GM18520 (cell line): ENCODE measurements around the gene RPAP3.
"Not testable (repeated sequence)": the region's sequence is repeated elsewhere in the genome, so short reads cannot be mapped to it uniquely, and the experiment has no call there.

Source experiments
- ATAC-seq: cut with Tn5 transposase; IDR thresholded peaks from one replicate; pipeline ENCODE4 v1.9.1; 2021; ENCODE audit not compliant: unreplicated experiment

The RPAP3 gene

GRCh38 chr12:47687636-47688035 lies 18.2 kb downstream of the RPAP3 start:
- ATAC-seq: no peak

DNA sequence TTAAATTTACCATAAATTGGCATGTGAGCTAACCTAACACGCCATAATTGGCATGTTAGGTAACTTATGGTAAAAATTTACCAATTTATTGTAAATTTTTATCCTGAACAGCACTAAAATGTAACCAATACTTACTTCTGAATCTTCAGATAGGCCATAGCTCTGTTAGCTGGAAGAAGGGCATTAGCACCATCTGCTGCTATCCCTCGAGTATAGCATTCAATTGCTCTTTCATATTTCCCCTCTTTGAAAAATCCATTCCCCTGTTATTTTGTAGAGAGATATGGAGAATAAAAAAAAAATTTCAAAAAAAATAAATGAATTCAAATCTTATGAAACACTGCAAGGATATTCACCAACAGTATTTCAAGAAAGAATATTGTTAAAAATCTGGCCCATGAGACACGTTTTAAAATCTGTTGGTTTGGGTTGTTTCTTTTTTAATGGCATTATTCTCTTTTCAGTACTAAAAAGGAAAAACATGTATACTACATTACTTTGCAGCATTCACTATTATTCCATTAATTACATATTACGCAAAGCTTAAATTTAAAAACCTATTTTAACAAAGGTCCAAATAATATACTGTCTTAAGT lies 19.1 kb downstream of the RPAP3 start:
- ATAC-seq: no peak

DNA sequence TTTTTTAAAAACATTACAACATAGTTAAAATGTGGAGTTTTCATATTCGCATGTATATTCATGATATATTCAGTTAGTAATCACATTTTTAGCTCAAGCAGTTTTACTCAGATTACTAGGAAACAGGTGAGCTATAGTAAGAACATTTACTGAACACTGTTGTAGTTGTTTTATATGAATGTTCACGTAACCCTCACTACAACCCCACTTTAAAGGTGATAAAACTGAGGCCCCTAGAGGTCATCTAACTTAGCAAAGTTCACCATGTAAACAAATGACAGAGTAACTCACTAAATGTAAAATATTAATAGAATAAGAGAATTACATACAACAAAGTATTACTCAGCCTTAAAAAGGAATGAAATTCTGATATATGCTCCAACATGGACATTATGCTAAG lies 26.0 kb downstream of the RPAP3 start:
- no peak for ATAC-seq

DNA sequence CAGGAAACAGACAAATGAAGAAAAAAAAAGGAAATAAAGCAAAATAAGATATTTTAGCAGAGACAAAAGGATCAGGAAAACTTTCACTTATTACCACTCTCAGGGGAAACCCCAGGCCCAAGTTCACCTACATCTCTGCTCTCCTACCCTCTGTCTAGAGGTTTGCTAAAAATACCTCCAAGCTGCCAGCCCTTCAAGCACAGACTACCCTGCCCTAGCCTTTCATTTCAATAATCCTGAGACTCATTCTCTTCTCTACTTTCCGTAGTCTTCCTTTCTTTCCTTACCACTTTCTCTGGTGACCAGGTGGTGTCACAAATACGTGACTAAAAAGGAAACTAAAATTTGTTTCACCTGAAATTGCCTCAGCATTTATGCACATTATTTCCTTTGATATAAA lies 33.8 kb downstream of the RPAP3 start:
- ATAC-seq: no peak

DNA sequence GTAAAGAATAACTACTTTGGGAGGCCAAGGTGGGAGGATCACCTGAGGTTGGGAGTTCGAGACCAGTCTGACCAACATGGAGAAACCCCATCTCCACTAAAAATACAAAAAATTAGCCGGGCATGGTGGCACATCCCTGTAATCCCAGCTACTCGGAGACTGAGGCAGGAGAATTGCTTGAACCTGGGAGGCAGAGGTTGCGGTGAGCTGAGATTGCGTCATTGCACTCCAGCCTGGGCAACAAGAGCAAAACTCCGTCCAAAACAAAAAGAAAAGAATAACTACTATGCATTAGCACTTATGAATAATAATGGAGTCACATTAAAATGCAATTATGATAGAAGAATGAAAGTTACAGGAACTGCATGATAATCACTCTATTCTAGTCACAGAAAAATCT lies 37.9 kb downstream of the RPAP3 start:
- not testable (repeated sequence) for ATAC-seq

- no peak for ATAC-seq
Measured at GRCh38 chr12:47652521-47653234, 53.2 kb downstream of the RPAP3 start.

DNA sequence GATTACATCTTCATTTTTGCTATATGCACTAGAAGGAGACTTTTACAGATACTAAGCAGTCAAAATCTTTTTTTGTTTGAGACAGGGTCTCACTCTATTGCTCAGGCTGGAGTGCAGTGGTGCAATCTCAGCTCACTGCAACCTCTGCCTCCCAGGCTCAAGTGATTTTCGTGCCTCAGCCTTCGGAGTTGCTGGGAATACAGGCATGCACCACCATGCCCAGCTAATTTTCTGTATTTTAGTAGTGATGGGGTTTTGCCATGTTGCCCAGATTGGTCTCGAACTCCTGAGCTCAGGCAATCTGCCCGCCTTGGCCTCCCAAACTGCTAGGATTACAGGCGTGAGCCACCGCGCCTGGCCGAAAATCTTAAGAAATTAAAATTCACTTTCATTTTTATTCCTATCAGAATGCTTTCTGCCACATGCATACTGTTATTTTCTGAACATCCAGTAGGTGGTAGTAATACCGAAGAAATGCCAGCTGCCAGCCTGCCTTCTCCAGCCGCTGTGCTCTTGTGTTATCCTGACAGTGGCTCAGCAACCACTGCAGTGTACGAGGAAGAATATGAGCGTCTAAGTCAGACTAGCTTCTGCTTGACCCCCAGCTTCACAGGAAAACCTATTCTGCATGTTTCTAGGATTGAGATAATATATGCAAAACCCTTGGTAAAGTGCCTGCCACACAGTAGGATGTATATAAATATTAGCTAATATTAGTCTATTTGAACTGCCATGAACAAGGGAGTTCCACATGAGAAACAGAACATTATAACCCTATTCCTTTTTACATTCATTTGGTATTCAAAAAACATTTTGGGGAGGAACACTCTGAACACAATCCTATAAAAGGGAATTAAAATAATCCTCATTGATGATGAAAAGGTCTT lies 54.2 kb downstream of the RPAP3 start:
- peak; percentile 56 for ATAC-seq

DNA sequence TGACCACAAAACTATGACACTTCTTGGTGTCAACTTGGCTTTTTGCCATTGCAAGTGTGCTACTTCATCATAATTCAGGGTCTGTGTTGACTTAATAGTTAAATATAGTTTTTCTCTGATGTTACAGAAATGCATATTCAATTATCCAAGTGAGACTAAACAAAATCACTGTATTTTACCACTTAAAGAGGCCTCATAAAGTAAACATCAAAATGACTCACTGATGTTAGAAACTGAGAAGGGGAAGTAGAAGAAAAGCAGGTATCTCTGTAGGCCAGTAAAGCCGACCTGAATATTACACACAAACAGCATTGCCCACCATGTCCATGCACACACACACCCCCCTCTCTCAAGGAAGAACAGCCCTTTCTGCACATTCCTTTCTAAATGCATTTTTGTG lies 55.4 kb downstream of the RPAP3 start:
- peak; percentile 59 for ATAC-seq

DNA sequence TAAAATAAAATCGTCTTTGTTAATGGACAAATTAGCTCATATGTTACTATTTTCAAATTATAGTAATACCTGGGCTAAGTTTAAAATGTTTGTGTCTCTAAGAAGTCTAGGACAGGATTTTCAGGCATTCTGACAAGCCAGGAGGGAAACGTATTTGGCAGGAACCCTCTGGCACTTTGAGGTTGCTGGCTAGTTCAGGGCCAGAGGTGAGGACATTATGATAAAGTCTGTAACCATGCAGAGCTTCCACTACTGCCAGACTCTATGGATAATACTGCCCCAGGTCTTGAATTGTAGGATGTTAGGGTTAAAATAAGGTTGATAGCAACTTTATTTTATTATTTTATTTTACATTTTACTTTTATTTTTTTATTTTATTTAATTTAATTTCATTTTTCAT lies 56.4 kb downstream of the RPAP3 start:
- ATAC-seq: no peak

DNA sequence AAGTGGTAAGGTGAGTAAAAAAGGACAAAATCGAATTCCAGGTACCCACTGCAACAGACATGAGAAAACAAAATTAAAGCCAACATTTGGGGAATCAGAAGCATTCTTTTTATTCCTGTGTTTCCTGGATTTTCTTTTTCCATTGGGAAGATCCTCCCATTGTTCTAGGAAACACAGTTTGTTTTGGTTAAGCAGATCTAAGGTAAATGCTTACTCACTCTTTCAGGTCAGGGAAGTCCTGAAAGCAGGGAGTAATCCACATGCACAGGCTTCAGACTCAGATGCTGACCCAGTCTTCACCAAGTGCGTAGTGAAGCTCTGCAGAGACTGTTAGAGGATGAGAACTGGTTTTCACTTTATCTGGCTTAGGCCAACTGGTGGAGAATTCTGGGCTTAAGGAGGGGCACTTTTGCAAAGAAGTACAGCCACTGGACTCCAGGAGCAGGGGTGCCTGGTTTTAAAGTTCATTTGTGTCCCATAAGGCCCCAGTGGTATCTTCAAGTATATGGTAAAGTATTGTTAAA lies 57.7 kb downstream of the RPAP3 start:
- no peak for ATAC-seq

DNA sequence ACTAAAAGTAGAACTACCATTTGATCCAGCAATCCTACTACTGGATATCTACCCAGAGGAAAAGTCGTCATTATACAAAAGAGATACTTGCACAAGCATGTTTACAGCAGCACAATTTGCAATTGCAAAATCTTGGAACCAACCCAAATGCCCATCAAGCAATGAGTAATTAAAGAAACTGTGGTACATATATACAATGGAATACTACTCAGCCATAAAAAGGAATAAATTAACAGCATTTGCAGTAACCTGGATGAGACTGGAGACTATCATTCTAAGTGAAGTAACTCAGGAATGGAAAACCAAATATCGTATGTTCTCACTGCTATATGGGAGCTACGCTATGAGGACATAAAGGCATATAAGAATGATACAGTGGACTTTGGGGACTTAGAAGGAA lies 63.5 kb downstream of the RPAP3 start:
- not testable (repeated sequence) for ATAC-seq

GRCh38 chr12:47636908-47637780 lies 68.7 kb downstream of the RPAP3 start:
- ATAC-seq: no peak

- ATAC-seq: not testable (repeated sequence)
Measured at GRCh38 chr12:47635770-47636169, 70.1 kb downstream of the RPAP3 start.

- ATAC-seq: no peak
Measured at GRCh38 chr12:47634127-47634526, 71.7 kb downstream of the RPAP3 start.

DNA sequence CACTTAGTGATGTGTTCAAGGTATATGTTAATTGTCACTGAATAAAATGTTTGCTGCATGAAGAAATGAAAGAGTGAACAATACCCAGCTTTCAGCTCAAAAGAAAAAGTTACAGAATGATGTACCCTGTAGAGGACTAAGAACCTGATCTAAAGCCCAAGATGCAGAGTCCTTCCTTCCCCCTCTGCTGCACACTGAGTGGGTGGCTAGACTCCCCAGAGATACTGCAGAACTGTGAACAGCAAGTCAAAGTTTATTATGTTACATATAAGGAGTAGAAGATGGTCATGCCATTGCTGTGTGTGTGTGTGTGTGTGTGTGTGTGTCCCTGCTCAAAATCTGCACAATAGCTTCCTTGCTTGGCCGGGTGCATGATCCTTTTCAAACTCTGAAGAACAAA lies 83.9 kb downstream of the RPAP3 start:
- ATAC-seq: no peak

- ATAC-seq: no peak
Measured at GRCh38 chr12:47617476-47617875, 88.4 kb downstream of the RPAP3 start.

GRCh38 chr12:47616440-47616839 lies 89.4 kb downstream of the RPAP3 start:
- no peak for ATAC-seq

DNA sequence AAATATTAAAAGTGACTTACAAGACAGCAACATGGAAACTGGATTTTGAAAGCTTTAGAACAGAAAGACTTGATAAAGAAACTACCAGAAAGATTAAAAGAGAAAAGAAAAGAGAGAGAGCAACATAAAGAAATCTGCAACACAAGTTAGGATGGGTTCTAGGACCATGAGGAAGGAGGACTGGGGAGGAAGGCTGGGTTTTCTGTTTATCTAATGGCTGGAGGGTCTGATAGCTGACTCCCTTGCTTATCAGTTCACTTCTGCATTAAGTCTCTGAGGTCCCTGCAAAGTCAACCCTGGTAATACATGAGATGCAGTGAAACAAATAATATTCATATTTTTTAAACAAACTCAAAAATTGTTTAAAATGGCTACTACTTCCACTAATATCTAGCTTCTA lies 90.1 kb downstream of the RPAP3 start:
- ATAC-seq: no peak

- no peak for ATAC-seq
Measured at GRCh38 chr12:47614521-47614920, 91.3 kb downstream of the RPAP3 start.

- no peak for ATAC-seq
Measured at GRCh38 chr12:47612953-47613352, 92.9 kb downstream of the RPAP3 start.

DNA sequence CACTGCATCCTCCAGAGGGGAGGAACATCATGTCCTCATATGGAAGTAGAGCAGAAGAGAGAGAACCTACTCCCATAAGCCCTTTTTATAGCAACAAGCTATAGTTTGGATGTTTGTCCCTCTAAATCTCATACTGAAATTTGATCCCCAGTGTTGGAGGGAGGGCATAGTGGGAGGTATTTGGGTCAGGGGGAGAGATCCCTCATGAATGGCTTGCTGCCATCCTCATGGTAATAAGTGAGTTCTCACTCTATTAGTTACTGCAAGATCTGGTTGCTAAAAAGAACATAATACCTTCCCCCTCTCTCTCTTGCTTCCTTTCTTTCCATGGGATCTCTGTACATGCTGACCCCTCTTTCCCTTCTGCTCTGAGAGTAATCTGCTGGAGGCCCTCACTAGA lies 93.9 kb downstream of the RPAP3 start:
- no peak for ATAC-seq
